Fibroblast of mammary gland (primary cell): Measurements from ENCODE around the gene OSBPL7.
A peak's percentile ranks its signal among the peaks of the same experiment; 100 is the strongest.

Experiments
- DNase-seq: peaks from one replicate; pipeline ENCODE4 v3.0.0-alpha.2; 2010; ENCODE audit warnings: low read depth
- H3K4me3 ChIP-seq: 2 replicates; pipeline ENCODE4 v1.5.1; 2011; ENCODE audit warnings: low read depth, mild to moderate bottlenecking, low read length, moderate library complexity; ENCODE audit not compliant: control insufficient read depth
- TF ChIP-seq, protein P1 (sequence below): conservative IDR thresholded peaks from 2 replicates; pipeline ENCODE4 v1.5.1; 2011; ENCODE audit warnings: low read depth, low read length, inconsistent platforms; ENCODE audit not compliant: control insufficient read depth, insufficient read depth

Gene OSBPL7

DNA sequence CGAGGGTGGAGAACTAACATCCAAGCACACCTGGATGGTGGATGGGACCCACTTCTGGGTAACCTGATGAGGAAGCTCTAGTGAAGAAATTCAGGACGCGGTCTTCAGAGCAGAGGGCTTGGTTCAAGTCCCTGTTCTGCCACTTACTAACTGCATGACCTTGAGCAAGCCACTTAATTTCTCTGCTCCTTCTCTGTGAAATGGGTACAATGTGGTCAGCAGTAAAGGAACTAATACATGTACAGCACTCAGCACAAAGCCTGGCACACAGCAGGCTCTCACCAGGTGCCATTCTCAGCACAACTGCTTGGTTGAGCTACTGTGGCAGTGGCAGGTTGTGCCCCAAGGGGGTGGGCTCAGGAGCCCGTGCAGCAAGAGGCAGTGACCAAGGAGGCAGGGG lies 1.9 kb upstream of the OSBPL7 start:
- no peak for DNase-seq
- TF ChIP-seq, protein P1, sequence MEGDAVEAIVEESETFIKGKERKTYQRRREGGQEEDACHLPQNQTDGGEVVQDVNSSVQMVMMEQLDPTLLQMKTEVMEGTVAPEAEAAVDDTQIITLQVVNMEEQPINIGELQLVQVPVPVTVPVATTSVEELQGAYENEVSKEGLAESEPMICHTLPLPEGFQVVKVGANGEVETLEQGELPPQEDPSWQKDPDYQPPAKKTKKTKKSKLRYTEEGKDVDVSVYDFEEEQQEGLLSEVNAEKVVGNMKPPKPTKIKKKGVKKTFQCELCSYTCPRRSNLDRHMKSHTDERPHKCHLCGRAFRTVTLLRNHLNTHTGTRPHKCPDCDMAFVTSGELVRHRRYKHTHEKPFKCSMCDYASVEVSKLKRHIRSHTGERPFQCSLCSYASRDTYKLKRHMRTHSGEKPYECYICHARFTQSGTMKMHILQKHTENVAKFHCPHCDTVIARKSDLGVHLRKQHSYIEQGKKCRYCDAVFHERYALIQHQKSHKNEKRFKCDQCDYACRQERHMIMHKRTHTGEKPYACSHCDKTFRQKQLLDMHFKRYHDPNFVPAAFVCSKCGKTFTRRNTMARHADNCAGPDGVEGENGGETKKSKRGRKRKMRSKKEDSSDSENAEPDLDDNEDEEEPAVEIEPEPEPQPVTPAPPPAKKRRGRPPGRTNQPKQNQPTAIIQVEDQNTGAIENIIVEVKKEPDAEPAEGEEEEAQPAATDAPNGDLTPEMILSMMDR, result no peak
- H3K4me3 ChIP-seq, result no peak overlapping the region

DNA sequence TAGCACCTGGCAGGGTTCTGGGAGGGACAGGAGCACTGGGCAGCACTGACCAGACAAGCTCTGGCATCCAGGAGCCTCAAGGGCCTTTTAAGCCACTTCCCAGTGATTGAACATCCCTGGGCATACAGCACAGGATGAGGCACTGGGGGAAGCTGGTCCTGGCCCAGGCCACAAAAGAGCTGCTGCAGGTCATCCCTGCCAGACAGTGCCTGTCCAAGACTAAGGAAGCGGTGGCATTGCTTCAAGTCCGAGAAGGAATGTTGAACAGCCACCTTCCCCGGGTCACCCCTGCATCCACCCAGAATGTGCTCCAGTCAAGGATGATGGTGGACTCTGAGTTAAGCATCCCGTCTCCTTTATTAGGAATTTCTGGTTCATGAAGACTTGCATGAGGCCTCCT lies 1.2 kb upstream of the OSBPL7 start:
- no peak for DNase-seq
- TF ChIP-seq, protein P1, result no peak
- no peak overlapping the region for H3K4me3 ChIP-seq

DNA sequence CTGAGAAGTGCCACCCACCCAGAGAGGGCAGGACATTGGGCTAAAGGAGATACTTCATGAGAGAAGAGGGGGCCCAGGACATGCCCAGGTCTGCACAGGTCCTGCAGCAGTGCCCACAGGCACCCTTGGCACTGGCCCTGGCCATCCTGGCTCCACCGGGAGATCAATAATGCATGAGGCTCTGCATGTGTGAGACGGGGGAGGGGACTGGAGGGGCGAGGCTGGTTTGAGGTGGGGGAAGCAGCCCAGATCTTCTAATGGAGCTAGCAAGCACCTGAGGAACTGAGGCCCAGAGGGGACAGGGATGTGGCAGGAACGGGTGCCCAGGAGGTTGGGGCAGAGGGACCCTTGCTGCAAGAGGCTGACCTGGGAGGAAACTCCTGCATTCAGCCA lies 567 bp downstream of the OSBPL7 start:
- H3K4me3 ChIP-seq, result peak overlapping the region; percentile 55
- no peak for DNase-seq
- TF ChIP-seq, protein P1, result no peak

DNA sequence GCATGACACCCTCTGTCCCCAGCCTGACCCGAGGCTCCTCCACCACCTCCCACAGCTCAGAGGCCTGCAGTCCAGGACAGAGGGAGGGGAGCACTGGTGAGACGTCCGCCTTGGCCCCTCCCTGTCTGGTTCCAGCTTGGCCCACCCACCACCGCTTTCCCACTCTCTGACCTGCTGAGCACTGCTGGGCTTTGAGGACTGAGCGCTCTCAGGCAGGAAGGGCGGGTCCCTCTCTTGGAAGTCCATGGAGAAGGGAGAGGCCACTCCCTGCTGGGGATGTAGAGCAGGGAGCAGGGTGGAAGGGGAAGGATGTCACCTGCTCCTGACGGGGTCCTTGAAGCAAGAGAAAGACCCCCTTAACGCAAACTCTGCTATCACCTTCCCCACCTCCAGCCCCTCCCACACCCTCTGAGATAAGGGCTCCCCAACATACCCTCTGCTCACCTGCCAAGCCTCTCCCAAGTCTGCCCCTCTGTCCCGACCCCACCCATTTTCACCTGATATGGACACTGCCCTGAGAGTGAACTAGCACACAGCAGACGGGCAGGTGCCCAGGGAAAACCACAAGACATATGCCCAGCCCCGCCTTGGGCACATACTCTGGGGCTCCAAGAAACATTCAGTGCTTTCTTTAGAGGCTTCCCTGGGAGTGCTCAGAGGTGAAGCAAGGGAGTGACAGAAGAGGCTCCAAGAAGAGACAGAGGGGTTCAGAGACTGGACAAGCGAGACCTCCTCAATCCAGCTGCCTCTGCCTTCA lies 1.4 kb downstream of the OSBPL7 start:
- TF ChIP-seq, protein P1, result no peak
- no peak overlapping the region for H3K4me3 ChIP-seq
- DNase-seq, result no peak

DNA sequence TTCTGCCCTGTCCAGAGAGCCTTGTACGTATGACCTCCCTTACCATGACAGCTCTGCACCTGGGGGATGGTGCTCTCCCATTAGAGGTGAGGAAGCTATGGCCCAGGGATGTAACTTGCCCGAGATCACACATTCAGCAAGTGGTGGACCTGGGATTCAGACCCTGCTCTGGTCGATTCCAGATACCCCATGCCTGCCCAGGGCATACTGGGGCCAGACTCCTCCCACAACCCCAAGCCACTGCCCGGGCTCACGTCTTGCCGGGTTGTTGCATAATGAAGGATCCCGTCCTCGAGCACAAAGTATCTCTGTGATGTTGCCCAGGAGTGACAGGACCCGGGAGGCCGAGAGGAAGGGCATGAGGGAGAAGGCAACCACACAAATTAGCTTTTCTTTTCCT lies 2.1 kb downstream of the OSBPL7 start:
- TF ChIP-seq, protein P1, result no peak
- no peak for DNase-seq
- no peak overlapping the region for H3K4me3 ChIP-seq

DNA sequence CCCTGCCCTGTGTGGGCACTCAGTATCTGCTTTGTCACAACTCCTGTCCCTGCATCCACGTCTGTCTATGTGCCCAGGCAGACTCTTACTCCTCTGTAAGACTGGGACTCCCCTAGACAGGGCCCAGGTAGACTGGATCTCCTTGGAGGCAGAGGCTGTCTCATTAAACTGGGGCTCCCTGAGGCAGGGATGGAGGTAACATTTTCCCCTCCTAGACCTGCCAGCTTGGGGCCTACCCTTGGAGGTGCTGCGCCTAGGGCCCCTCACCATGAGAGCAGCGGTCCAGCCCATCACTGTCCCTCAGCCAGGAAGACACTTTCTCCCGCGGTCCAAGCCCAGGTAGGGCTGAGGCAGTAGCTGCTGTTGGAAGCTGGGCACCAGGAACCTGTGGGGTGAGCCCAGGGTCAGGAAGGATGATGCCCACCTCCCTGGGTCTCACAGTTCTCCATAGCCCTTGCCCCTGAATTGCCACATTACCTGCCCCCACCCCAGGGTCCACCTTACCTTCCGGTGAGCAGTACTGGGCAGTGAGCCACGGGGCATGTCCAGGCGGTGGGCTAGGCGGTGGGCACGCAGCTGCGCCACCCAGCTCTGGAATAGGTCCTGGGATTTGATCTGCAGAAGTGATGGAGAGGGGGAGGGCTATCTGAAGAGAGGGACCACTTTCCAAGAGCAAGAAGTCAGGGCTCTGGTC lies 3.4 kb downstream of the OSBPL7 start:
- TF ChIP-seq, protein P1, result no peak
- H3K4me3 ChIP-seq, result no peak overlapping the region
- no peak for DNase-seq
